NCI-H1105 treated with DMSO at 0.1 percent for 48 hours (cell line): ENCODE results near the gene SYT14.

Experiments
- DNase-seq: peaks from one replicate; lab custom pipeline; 2025; lab: John Stamatoyannopoulos, UW

Gene SYT14

DNA sequence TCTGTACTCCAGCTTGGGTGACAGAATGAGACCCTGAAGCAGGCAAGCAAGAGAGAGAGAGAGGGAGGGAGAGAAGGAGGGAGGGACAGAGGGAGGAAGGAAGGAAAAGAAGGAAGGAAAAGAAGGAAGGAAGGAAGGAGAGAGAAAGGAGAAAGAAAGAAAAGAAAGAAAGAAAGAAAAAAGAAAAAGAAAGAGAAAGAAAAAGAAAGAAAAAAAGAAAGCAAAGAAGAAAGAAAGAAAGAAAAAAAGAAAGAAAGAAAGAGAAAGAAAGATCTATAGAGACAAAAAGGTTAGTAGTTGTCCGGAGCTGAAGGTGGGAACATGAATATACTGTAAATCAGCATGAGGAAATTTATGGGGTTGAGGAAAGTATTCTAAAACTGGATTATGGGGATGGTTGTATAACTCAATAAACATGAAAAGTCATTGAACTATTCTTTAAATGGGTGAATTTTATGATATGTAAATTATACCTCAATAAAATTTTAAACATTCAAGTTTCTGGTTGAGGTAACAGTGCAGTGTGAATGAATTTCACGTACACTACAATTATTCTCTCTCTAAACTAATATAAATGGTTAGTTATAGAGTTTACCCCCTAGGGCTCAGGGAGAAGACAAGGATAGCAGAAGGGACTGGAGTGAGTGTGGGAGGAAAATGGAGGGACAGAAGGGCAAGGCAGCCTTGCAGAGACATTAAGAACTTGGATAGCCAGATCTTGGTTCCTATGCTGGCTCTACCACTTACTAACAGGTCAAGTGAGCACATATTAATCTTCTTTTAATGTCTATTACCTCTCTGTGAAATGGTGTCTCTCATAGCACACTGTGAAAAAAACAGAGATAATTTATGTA lies 269.8 kb downstream of the SYT14 start:
- no peak for DNase-seq

DNA sequence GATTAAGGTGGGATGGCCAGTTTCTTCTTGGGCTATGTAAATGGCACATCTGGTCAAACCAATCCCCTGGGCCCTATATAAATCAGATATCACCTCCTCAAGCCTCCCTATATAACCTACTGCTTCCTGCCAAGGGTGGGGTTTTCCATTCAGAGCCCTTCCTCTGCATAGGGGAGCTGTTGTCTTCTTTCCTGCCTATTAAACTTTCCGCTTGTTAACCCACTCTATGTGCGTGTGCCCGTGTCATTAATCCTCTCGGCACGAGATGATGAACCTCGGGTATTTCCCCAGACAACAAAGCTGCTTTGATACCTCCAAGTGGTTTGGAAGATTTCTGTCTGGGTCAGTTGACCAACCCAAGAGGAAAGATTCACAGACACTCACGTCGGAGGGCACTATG lies 275.3 kb downstream of the SYT14 start:
- DNase-seq, result no peak

DNA sequence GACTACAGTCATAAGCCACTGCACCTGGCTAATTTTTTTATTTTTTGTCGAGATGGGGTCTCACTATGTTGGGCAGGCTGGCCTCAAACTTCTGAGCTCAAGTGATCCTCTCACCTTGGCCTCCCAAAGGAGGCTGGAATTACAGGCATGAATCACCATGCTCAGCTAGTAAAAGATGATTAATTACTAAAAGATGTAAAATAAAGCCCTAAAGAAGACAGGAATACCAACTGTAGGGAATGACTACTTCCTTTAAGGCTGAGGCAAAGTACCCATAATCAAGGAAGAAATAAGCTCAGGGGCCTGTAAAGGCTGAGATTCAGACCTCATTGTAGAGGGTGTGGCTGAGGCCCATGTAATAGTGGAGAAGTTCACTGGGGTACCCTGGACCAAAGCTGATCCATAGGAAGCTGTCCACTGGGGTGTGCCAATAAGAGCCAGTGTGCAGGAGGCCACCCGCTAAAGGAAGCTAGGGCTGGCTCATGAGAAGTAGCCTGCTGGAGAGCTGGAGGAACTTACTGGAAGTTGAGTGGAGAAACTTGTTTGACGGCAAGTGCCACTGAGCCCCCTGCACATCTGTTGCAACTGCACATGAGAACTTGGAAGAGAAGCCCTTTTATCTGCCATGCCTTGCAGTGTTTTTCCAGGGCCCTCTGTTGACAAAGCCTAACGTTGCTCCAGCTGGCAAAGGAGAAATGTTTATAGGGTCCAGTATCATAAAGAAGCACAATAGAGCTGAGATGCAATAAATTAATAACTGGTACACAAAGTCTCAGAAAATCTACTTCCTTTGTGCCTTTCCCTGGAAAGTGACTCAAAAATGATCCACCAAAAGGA lies 276.8 kb downstream of the SYT14 start:
- no peak for DNase-seq

DNA sequence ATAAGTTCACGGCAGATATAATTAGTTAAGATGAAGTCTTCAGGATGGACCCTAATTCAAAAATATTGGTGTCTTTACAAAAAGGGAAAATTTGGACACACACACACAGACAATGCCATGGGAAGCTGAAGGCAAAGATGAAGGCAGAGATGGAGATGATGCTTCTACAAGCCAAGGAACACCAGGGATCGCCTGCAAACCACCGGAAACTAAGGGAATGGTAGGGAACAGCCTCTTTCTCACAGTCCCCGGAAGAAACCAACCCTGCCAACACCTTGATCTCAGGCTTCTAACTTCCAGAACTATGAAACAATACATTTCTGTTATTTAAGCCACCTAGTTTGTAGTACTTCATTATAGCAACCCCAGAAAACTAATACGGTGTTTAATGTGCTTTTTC lies 279.5 kb downstream of the SYT14 start:
- no peak for DNase-seq

DNA sequence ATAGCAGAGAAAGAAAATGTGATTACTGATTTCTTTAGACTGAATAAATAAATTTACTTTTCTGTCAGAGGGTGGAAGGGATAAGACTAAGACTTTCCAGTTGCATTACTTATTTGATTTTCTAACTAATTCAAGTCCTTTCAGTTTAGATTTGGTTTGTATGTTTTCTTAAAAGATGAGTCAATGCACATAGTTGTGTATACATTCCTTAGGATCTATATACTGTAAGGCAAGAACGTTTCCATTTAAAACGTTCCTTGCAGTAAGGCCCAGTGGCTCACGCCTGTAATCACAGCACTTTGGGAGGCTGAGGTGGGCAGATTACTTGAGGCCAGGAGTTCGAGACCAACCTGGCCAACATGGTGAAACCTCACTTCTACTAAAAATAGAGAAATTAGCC lies 280.0 kb downstream of the SYT14 start:
- DNase-seq, result no peak
